ENCODE measurements around the gene CRYBA2.

Gene CRYBA2

GRCh38 chr2:218946621-218947020 lies 46.6 kb downstream of the CRYBA2 start:
- no peak for DNase-seq

DNA sequence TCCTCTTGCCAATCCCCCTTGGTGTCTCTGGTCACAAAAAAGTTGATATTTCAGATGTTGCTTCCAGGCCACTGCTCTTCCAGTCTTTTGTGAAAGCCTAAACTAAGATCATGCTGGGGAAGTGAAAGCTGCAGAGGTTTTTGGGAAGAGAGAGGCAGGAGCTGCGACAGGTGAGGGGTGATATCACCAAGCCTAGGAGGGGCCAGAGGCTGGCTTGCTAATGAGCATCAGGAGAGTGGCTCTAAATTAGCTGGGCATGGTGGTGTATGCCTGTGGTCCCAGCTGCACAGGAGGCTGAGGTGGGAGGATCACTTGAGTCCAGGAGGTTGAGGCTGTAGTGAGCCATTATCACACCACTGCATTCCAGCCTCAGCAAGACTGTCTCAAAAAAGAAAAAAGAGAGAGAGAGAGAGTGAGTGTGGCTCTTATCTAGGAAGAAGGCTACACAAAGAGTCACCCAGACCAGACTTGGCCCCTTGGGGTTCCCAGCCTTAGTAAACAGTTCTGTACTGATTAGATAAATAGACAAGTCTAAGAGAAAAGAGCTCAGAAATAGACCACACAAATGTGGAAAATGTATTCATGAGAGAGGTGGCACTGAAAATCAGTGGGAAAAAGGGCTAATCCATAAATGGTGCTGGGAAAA lies 48.3 kb downstream of the CRYBA2 start:
- DNase-seq, result no peak

All from activated gamma-delta T cell treated with Interleukin-2 at 50 U/mL for 16 hours (primary cell).